ENCODE results near the gene ATP8B3.

The ATP8B3 gene

DNA sequence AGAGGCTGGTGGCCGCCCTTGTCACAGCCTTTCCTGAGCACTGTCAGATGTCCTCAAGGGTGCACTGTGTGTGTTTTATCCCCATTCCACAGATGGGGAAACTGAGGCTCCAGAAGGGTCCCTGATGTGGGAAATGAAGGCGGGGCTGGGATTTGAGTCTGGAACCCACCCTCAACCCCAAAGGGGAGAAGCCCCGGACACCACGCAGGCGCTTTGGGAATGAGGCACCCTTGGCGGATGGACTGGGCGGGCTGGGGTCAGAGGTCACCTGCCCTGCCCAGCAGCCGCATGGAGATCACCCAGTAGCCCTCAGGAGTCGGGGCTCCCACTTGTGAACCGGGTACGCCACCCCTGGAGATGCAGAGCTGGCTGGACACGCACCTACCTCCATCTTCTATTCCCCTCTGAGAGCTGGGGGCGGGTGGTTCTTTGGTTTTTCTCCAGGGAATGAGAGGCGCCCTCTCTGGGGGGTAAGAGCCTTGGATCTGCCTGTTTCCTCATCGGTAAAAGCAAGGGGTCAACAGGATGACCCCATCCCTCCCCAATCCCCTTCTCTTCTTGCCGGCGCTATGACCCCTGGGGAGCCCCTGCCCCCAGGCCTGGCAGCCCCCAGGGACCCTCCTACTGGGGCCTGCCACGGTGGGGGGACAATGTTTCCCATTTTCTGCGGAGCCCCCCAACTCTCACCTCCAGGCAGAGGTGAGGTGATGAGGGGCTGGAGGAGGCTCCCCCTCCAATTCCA lies 67.1 kb downstream of the ATP8B3 start:
- DNase-seq (ENCODE audit: low read depth in 2 of 2), result no peak

DNA sequence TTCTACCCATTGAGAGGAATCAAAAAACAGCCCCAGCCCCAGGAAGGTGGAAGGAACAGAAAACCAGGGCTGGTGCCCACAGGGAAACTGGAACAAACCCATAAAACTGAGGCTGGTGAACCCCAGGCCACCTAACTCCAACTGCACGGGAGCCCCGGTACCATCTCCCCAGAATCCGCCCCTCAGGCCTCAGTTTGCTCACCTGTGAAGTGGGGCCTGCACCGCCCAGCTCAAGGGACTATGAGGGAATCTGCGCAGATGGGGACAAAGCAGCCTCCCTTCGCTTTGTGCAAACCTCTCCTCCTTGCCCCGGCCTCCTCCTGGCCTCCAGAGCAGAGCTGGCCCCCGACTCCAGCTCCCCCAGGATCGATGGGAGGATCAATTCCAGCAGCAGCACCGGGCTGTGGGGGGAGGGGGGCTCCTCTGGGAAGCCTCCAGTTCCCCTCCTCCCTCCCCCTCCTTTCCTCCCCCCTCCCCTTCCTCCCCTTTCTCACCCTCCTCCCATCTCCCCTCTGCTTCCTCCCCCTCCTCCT lies 67.9 kb downstream of the ATP8B3 start:
- DNase-seq (ENCODE audit: low read depth in 2 of 2), result no peak

DNA sequence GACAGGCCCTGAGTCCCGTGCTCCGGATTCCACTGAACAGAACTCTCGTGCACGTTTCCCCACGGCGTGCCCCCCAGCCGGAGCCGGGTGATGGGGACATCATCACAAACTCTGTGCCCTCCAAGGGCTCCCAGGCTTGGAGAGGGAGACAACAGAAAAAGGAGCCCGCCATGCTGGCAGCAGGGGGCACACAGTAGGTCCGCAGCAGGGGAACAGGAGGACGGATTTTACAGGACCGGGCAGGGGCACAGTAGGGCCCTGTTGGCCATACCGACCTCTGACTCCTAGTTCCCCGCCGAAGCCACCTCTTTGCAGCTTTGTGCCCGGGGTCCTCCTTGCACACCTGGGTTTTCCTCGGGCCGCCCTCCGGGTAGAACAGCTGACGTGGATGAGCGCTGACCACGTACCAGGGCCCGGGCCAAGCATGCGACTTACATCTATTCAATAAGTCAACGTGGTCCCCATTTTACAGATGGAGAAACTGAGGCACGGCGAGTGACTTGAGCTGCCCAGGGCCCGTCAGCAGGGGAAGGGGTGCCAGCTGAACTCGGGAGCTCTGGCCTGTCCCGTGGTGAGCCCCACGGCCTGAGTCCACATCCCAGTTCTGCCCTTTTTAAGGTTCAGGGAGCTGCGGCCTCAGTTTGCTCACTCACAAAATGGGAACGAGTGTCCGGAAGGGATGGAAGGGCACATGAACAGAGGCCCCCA lies 68.9 kb downstream of the ATP8B3 start:
- DNase-seq (ENCODE audit: low read depth in 2 of 2), result no peak

DNA sequence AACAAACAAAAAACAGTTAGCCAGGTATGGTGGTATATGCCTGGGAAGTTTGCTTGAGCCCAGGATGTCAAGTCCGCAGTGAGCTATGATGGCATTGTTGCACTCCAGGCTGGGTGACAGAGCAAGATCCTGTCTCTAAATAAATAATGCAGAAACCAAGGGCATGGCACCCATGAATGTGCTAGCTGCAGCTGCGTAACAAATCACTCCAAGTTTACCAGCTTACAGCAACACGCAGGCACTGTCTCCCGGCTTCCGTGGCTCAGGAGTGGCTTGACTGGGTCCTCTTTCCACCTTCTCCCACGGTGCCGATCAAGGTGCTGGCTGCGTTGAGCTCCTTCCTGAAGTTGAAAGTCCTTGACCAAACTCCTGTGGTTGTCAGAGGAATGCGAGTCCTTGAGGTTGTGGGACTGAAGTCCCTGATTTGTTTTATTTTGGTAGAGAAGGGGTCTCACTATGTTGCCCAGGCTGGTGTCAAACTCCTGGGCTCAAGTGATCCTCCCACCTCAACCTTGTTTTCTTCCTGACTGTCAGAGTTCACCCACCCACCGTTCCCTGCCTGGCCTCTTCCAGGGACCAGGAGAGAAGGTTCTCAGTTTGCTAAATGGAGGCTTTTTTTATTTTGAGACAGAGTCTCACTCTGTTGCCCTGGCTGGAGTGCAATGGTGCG lies 72.0 kb downstream of the ATP8B3 start:
- DNase-seq (ENCODE audit: low read depth in 2 of 2), result no peak

DNA sequence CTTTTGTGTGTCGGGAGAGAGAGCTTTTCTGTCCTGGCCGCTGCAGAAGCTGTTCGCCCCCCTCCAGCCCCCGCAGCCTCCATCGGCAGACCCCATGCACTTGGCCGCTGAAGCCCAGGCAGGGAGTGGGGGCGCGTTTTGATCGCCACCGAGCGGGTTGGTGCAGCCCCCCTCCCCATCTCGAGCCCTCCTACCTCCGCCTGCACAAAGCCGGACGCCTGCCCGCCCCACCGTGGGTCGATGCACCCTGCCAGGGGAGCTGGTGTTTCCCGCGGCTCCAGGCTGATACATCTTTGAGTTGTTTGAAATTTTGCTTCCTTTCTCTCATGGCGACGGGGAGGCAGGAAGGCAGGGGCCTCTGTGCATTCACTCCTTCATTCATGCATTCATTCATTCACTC lies 75.1 kb downstream of the ATP8B3 start:
- DNase-seq (ENCODE audit: low read depth in 2 of 2), result no peak

DNA sequence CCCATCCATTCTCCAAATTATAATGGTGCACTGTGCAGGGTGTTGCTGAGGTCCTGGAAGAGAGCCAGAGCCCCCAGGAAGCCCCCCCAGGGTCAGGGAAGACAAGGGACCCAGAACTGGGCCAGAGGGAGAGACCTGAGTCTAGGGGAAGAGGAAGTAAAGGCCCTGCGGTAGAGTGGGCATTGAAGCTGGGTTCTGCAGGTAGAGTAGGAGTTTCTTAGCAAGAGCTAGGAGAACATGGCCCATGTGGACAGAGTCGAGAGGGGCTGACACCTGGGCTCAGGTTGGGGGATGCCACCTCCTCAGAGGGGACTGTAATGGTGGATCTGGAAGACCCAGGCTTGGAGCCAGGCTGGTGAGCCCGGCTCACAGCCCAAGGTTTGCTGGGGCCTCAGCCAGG lies 75.8 kb downstream of the ATP8B3 start:
- DNase-seq (ENCODE audit: low read depth in 2 of 2), result no peak

DNA sequence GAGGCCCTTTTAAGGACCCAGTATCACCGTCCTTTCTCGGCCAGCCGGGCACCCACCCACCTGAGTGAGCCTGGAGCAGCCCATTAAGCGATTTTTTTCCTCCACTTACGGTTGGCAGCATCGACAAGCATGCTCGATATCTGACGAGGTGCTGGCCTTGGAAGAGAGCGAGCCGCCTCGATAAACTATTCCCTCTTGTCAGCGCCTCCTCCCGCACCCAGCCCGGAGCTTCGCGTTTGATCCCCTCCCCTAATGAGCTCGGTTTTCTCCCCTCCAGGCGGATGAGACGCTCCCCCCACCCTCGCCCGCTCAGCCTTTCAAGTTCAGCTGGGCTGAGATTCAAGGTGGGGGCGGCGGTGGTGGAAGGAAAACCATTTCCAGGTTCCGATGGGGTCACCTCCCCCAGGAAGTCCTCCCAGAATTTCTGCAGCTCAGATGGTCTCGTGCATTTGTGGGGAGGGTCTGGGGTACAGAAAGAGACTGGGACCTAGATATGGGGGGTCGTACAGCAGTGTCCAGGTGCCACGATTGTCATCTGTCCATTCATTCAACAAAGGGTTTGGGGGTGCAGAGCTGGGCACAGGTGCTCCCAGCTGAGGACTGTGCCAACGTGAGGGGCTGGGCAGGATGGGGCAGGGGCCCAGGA lies 77.6 kb downstream of the ATP8B3 start:
- DNase-seq (ENCODE audit: low read depth in 2 of 2), result no peak

All from stimulated activated CD8-positive, alpha-beta memory T cell treated with anti-CD3 and anti-CD28 coated beads, Interleukin-7, amount 100 ng/mL, for 1 hour (primary cell).